ENCODE results near the gene ZNF611.

ZNF611 gene

GRCh38 chr19:52665529-52665928, 69.3 kb downstream of the ZNF611 start:
- Histone ChIP-seq H3K27ac (ENCODE audit: low read depth, low read length) (no peak overlapping the region), H3K9ac (ENCODE audit: low read length) (no peak overlapping the region), H3K36me3 (ENCODE audit: control insufficient read depth, insufficient read depth, low read length) (no peaks in the 10 kb centered on the region), H3K4me1 (ENCODE audit: control insufficient read depth, insufficient read depth, low read length) (no peaks in the 10 kb centered on the region), H3K27me3 (ENCODE audit: control insufficient read depth, insufficient read depth, low read length) (no peaks in the 10 kb centered on the region), H3K4me3 (ENCODE audit: low read length) (no peak overlapping the region)

- Histone ChIP-seq H3K36me3 (ENCODE audit: control insufficient read depth, insufficient read depth, low read length) (no peaks in the 10 kb centered on the region), H3K27ac (ENCODE audit: low read depth, low read length) (no peak overlapping the region), H3K27me3 (ENCODE audit: control insufficient read depth, insufficient read depth, low read length) (no peaks in the 10 kb centered on the region), H3K4me1 (ENCODE audit: control insufficient read depth, insufficient read depth, low read length) (no peaks in the 10 kb centered on the region), H3K4me3 (ENCODE audit: low read length) (no peak overlapping the region), H3K9ac (ENCODE audit: low read length) (no peak overlapping the region)
Measured at GRCh38 chr19:52665027-52665426, 69.8 kb downstream of the ZNF611 start.

- H3K27ac ChIP-seq (ENCODE audit: low read depth, low read length): no peak overlapping the region
- no peak overlapping the region for H3K9ac ChIP-seq (ENCODE audit: low read length)
Measured at GRCh38 chr19:52664461-52664860, 70.4 kb downstream of the ZNF611 start.

GRCh38 chr19:52662631-52663030, 72.2 kb downstream of the ZNF611 start:
- Histone ChIP-seq H3K4me3 (ENCODE audit: low read length) (no peak overlapping the region), H3K4me1 (ENCODE audit: control insufficient read depth, insufficient read depth, low read length) (no peaks in the 10 kb centered on the region), H3K36me3 (ENCODE audit: control insufficient read depth, insufficient read depth, low read length) (no peaks in the 10 kb centered on the region), H3K9ac (ENCODE audit: low read length) (no peak overlapping the region), H3K27me3 (ENCODE audit: control insufficient read depth, insufficient read depth, low read length) (no peaks in the 10 kb centered on the region), H3K27ac (ENCODE audit: low read depth, low read length) (no peak overlapping the region)

More at GRCh38 chr19:52664461-52664860, 70.4 kb downstream of the ZNF611 start:
- no peak overlapping the region for H3K4me3 ChIP-seq (ENCODE audit: low read length)
- no peaks in the 10 kb centered on the region for H3K27me3 ChIP-seq (ENCODE audit: control insufficient read depth, insufficient read depth, low read length)
- no peaks in the 10 kb centered on the region for H3K4me1 ChIP-seq (ENCODE audit: control insufficient read depth, insufficient read depth, low read length)
- H3K36me3 ChIP-seq (ENCODE audit: control insufficient read depth, insufficient read depth, low read length): no peaks in the 10 kb centered on the region

GRCh38 chr19:52660981-52661380, 73.9 kb downstream of the ZNF611 start:
- no peaks in the 10 kb centered on the region for H3K27me3 ChIP-seq (ENCODE audit: control insufficient read depth, insufficient read depth, low read length)
- H3K4me1 ChIP-seq (ENCODE audit: control insufficient read depth, insufficient read depth, low read length): no peaks in the 10 kb centered on the region
- H3K9ac ChIP-seq (ENCODE audit: low read length): no peak overlapping the region
- no peak overlapping the region for H3K27ac ChIP-seq (ENCODE audit: low read depth, low read length)
- H3K4me3 ChIP-seq (ENCODE audit: low read length): no peak overlapping the region
- no peaks in the 10 kb centered on the region for H3K36me3 ChIP-seq (ENCODE audit: control insufficient read depth, insufficient read depth, low read length)

GRCh38 chr19:52659013-52659412, 75.8 kb downstream of the ZNF611 start:
- Histone ChIP-seq H3K4me3 (ENCODE audit: low read length) (no peak overlapping the region), H3K9ac (ENCODE audit: low read length) (no peak overlapping the region), H3K36me3 (ENCODE audit: control insufficient read depth, insufficient read depth, low read length) (no peaks in the 10 kb centered on the region), H3K4me1 (ENCODE audit: control insufficient read depth, insufficient read depth, low read length) (no peaks in the 10 kb centered on the region), H3K27ac (ENCODE audit: low read depth, low read length) (no peak overlapping the region), H3K27me3 (ENCODE audit: control insufficient read depth, insufficient read depth, low read length) (no peaks in the 10 kb centered on the region)

- no peak overlapping the region for H3K4me3 ChIP-seq (ENCODE audit: low read length)
- no peak overlapping the region for H3K27ac ChIP-seq (ENCODE audit: low read depth, low read length)
- no peak overlapping the region for H3K9ac ChIP-seq (ENCODE audit: low read length)
- no peaks in the 10 kb centered on the region for H3K27me3 ChIP-seq (ENCODE audit: control insufficient read depth, insufficient read depth, low read length)
- no peaks in the 10 kb centered on the region for H3K4me1 ChIP-seq (ENCODE audit: control insufficient read depth, insufficient read depth, low read length)
- H3K36me3 ChIP-seq (ENCODE audit: control insufficient read depth, insufficient read depth, low read length): peaks cover under 1% of the 10 kb centered on the region
Measured at GRCh38 chr19:52658595-52658994, 76.2 kb downstream of the ZNF611 start.

GRCh38 chr19:52653161-52653560, 81.7 kb downstream of the ZNF611 start:
- peaks cover 6% of the 10 kb centered on the region for H3K36me3 ChIP-seq (ENCODE audit: control insufficient read depth, insufficient read depth, low read length)

More at GRCh38 chr19:52653161-52653560, 81.7 kb downstream of the ZNF611 start:
- Histone ChIP-seq H3K4me1 (ENCODE audit: control insufficient read depth, insufficient read depth, low read length) (no peaks in the 10 kb centered on the region), H3K4me3 (ENCODE audit: low read length) (no peak overlapping the region), H3K27me3 (ENCODE audit: control insufficient read depth, insufficient read depth, low read length) (no peaks in the 10 kb centered on the region), H3K27ac (ENCODE audit: low read depth, low read length) (no peak overlapping the region), H3K9ac (ENCODE audit: low read length) (no peak overlapping the region)

All from rectal smooth muscle tissue (tissue), 1 donor.